Measurements from ENCODE around the gene FAM78A. TPM values are rescaled to one million over a fixed set of nuclear protein-coding genes. Genes with fewer than 3 reads are reported as not detected.
A peak's percentile ranks its signal among the peaks of the same experiment; 100 is the strongest.

The FAM78A gene
- total RNA-seq, 1 experiment from 2014 or later = 3.0 TPM

GRCh38 chr9:131233556-131233955, 42.8 kb downstream of the FAM78A start (continued):
- TF ChIP-seq, protein P1, sequence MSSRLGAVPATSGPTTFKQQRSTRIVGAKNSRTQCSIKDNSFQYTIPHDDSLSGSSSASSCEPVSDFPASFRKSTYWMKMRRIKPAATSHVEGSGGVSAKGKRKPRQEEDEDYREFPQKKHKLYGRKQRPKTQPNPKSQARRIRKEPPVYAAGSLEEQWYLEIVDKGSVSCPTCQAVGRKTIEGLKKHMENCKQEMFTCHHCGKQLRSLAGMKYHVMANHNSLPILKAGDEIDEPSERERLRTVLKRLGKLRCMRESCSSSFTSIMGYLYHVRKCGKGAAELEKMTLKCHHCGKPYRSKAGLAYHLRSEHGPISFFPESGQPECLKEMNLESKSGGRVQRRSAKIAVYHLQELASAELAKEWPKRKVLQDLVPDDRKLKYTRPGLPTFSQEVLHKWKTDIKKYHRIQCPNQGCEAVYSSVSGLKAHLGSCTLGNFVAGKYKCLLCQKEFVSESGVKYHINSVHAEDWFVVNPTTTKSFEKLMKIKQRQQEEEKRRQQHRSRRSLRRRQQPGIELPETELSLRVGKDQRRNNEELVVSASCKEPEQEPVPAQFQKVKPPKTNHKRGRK (CRISPR knock-in tag; IDR thresholded peaks at IDR 0.05; ENCODE audit: borderline replicate concordance) = no peak
- no peak for TF ChIP-seq ELF4 (CRISPR knock-in tag; IDR thresholded peaks at IDR 0.05; ENCODE audit: low read depth)
- TF ChIP-seq SOX15 (CRISPR knock-in tag; IDR thresholded peaks at IDR 0.05) = no peak
- TF ChIP-seq FOXK1 (CRISPR knock-in tag; IDR thresholded peaks at IDR 0.05) = no peak

DNA sequence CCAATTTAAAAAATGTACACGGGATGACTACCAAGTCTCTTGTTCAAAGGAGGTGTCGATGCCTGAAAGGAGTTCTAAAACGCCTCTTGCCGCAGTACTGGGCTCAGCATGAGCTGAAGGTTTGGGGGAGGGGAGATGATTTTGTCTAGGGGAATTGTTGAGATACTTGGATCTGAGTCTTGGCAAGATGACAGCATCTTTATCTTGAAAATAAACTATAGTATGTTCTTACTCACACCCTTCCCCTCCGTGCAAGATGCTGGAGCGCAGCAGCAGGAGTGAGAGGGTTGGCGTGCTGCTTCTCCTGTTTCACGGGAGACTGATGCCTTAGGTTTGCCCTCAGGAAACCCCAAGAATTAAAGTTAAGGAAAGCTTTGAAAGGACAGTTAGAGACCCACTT, 47.3 kb downstream of the FAM78A start:
- H3K9me3 Mint-ChIP-seq = no peaks in the 10 kb centered on the region
- CTCF ChIA-PET = interaction anchor here (1.6 to 4.7 kb wide), 2 partner anchors 107 to 120 kb away, joined by 4 to 23 read pairs; no protein-coding TSS in a partner anchor
- H3K4me3 Mint-ChIP-seq = no peak overlapping the region
- ATAC-seq (no peak), DNase-seq (ENCODE audit: low spot score) (no peak)
- peaks cover 30% of the 10 kb centered on the region for H3K36me3 Mint-ChIP-seq
- no peaks in the 10 kb centered on the region for H3K27me3 Mint-ChIP-seq (ENCODE audit: low read depth)
- TF ChIP-seq RELA (CRISPR knock-in tag; IDR thresholded peaks at IDR 0.05; ENCODE audit: borderline replicate concordance) = no peak
- TF ChIP-seq ESRRA (CRISPR knock-in tag; IDR thresholded peaks at IDR 0.05; ENCODE audit: borderline replicate concordance) = no peak
- TF ChIP-seq ZBTB21 (CRISPR knock-in tag; IDR thresholded peaks at IDR 0.05; ENCODE audit: borderline replicate concordance) = no peak
- POLR2A ChIA-PET = no interaction called here
- H3K27ac Mint-ChIP-seq = peak overlapping the region; percentile 11; the same call in 1 of the 2 replicates
- peaks cover 30% of the 10 kb centered on the region for H3K4me1 Mint-ChIP-seq

GRCh38 chr9:131227959-131228460, 48.3 kb downstream of the FAM78A start:
- H3K36me3 Mint-ChIP-seq = peaks cover 26% of the 10 kb centered on the region
- peaks cover 30% of the 10 kb centered on the region for H3K4me1 Mint-ChIP-seq
- H3K27ac Mint-ChIP-seq = peak overlapping the region; percentile 64
- peak overlapping the region; percentile 29 for H3K4me3 Mint-ChIP-seq
- no peak for DNase-seq (ENCODE audit: low spot score)
- peak; percentile 40 for ATAC-seq
- POLR2A ChIA-PET = no interaction called here
- CTCF ChIA-PET = interaction anchor here (0.6 to 4.7 kb wide), 5 partner anchors 74 to 145 kb away, joined by 3 to 23 read pairs (median 5); no protein-coding TSS in a partner anchor
- H3K9me3 Mint-ChIP-seq = no peaks in the 10 kb centered on the region
- H3K27me3 Mint-ChIP-seq (ENCODE audit: low read depth) = no peaks in the 10 kb centered on the region
- TF ChIP-seq, protein P2, sequence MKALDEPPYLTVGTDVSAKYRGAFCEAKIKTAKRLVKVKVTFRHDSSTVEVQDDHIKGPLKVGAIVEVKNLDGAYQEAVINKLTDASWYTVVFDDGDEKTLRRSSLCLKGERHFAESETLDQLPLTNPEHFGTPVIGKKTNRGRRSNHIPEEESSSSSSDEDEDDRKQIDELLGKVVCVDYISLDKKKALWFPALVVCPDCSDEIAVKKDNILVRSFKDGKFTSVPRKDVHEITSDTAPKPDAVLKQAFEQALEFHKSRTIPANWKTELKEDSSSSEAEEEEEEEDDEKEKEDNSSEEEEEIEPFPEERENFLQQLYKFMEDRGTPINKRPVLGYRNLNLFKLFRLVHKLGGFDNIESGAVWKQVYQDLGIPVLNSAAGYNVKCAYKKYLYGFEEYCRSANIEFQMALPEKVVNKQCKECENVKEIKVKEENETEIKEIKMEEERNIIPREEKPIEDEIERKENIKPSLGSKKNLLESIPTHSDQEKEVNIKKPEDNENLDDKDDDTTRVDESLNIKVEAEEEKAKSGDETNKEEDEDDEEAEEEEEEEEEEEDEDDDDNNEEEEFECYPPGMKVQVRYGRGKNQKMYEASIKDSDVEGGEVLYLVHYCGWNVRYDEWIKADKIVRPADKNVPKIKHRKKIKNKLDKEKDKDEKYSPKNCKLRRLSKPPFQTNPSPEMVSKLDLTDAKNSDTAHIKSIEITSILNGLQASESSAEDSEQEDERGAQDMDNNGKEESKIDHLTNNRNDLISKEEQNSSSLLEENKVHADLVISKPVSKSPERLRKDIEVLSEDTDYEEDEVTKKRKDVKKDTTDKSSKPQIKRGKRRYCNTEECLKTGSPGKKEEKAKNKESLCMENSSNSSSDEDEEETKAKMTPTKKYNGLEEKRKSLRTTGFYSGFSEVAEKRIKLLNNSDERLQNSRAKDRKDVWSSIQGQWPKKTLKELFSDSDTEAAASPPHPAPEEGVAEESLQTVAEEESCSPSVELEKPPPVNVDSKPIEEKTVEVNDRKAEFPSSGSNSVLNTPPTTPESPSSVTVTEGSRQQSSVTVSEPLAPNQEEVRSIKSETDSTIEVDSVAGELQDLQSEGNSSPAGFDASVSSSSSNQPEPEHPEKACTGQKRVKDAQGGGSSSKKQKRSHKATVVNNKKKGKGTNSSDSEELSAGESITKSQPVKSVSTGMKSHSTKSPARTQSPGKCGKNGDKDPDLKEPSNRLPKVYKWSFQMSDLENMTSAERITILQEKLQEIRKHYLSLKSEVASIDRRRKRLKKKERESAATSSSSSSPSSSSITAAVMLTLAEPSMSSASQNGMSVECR (CRISPR knock-in tag; IDR thresholded peaks at IDR 0.05; ENCODE audit: borderline replicate concordance) = no peak
- TF ChIP-seq GTF2I (CRISPR knock-in tag; conservative IDR thresholded peaks at IDR 0.05) (no peak), MXD4 (CRISPR knock-in tag; IDR thresholded peaks at IDR 0.05; ENCODE audit: borderline replicate concordance) (no peak), CREM (CRISPR knock-in tag; IDR thresholded peaks at IDR 0.05) (no peak), MAX (CRISPR knock-in tag; IDR thresholded peaks at IDR 0.05) (no peak), ATF3 (CRISPR knock-in tag; conservative IDR thresholded peaks at IDR 0.05) (no peak), NR1H2 (CRISPR knock-in tag; IDR thresholded peaks at IDR 0.05) (no peak), ATF2 (CRISPR knock-in tag; IDR thresholded peaks at IDR 0.05; ENCODE audit: borderline replicate concordance, low read depth) (no peak), HMGA2 (CRISPR knock-in tag; IDR thresholded peaks at IDR 0.05) (no peak), ZNF121 (CRISPR knock-in tag; IDR thresholded peaks at IDR 0.05) (no peak), ZBTB21 (CRISPR knock-in tag; IDR thresholded peaks at IDR 0.05; ENCODE audit: borderline replicate concordance) (no peak)
- TF ChIP-seq, protein P3, sequence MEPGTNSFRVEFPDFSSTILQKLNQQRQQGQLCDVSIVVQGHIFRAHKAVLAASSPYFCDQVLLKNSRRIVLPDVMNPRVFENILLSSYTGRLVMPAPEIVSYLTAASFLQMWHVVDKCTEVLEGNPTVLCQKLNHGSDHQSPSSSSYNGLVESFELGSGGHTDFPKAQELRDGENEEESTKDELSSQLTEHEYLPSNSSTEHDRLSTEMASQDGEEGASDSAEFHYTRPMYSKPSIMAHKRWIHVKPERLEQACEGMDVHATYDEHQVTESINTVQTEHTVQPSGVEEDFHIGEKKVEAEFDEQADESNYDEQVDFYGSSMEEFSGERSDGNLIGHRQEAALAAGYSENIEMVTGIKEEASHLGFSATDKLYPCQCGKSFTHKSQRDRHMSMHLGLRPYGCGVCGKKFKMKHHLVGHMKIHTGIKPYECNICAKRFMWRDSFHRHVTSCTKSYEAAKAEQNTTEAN (CRISPR knock-in tag; IDR thresholded peaks at IDR 0.05) = no peak
- TF ChIP-seq, protein P4, sequence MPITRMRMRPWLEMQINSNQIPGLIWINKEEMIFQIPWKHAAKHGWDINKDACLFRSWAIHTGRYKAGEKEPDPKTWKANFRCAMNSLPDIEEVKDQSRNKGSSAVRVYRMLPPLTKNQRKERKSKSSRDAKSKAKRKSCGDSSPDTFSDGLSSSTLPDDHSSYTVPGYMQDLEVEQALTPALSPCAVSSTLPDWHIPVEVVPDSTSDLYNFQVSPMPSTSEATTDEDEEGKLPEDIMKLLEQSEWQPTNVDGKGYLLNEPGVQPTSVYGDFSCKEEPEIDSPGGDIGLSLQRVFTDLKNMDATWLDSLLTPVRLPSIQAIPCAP (CRISPR knock-in tag; IDR thresholded peaks at IDR 0.05) = no peak
- TF ChIP-seq, protein P5, sequence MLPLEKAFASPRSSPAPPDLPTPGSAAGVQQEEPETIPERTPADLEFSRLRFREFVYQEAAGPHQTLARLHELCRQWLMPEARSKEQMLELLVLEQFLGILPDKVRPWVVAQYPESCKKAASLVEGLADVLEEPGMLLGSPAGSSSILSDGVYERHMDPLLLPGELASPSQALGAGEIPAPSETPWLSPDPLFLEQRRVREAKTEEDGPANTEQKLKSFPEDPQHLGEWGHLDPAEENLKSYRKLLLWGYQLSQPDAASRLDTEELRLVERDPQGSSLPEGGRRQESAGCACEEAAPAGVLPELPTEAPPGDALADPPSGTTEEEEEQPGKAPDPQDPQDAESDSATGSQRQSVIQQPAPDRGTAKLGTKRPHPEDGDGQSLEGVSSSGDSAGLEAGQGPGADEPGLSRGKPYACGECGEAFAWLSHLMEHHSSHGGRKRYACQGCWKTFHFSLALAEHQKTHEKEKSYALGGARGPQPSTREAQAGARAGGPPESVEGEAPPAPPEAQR (CRISPR knock-in tag; IDR thresholded peaks at IDR 0.05) = no peak
